IPS-NIHi7 (cell line): ENCODE results near the gene NFS1.
"Not testable (repeated sequence)": the region's sequence is repeated elsewhere in the genome, so short reads cannot be mapped to it uniquely, and the experiment has no call there.

Source experiments
- DNase-seq: peaks from one replicate; pipeline ENCODE4 v3.0.0; 2012; ENCODE audit warnings: mixed read lengths; ENCODE audit errors: extremely low spot score

The NFS1 gene

GRCh38 chr20:35710039-35710438 is 10.9 kb upstream of the NFS1 start:
- no peak for DNase-seq

- no peak for DNase-seq
Measured at GRCh38 chr20:35709259-35709658, 10.1 kb upstream of the NFS1 start.

- DNase-seq, result no peak
Measured at GRCh38 chr20:35708502-35708901, 9.3 kb upstream of the NFS1 start.

GRCh38 chr20:35706591-35707529 is 7.7 kb upstream of the NFS1 start:
- not testable (repeated sequence) for DNase-seq

- DNase-seq, result not testable (repeated sequence)
Measured at GRCh38 chr20:35705894-35706293, 6.7 kb upstream of the NFS1 start.

- no peak for DNase-seq
Measured at GRCh38 chr20:35704514-35705261, 5.5 kb upstream of the NFS1 start.

GRCh38 chr20:35702824-35703695 is 3.9 kb upstream of the NFS1 start:
- DNase-seq, result no peak

GRCh38 chr20:35702051-35702823 is 3.1 kb upstream of the NFS1 start:
- no peak for DNase-seq

- no peak for DNase-seq
Measured at GRCh38 chr20:35700625-35701148, 1.5 kb upstream of the NFS1 start.

- DNase-seq, result no peak
Measured at GRCh38 chr20:35699957-35700624, 939 bp upstream of the NFS1 start.

GRCh38 chr20:35698298-35699126 is 640 bp downstream of the NFS1 start:
- DNase-seq, result peak; percentile 36

- no peak for DNase-seq
Measured at GRCh38 chr20:35697696-35698297, 1.4 kb downstream of the NFS1 start.

- no peak for DNase-seq
Measured at GRCh38 chr20:35695978-35696377, 3.2 kb downstream of the NFS1 start.

GRCh38 chr20:35695245-35695749 is 3.9 kb downstream of the NFS1 start:
- DNase-seq, result no peak

GRCh38 chr20:35690265-35690664 is 8.9 kb downstream of the NFS1 start:
- no peak for DNase-seq

- not testable (repeated sequence) for DNase-seq
Measured at GRCh38 chr20:35686872-35687271, 12.3 kb downstream of the NFS1 start.

GRCh38 chr20:35685368-35685767 is 13.8 kb downstream of the NFS1 start:
- DNase-seq, result not testable (repeated sequence)

- no peak for DNase-seq
Measured at GRCh38 chr20:35681960-35682359, 17.2 kb downstream of the NFS1 start.
